ENCODE results near the gene CTRB1.
"Not testable (repeated sequence)": the region's sequence is repeated elsewhere in the genome, so short reads cannot be mapped to it uniquely, and the experiment has no call there.

Gene CTRB1

DNA sequence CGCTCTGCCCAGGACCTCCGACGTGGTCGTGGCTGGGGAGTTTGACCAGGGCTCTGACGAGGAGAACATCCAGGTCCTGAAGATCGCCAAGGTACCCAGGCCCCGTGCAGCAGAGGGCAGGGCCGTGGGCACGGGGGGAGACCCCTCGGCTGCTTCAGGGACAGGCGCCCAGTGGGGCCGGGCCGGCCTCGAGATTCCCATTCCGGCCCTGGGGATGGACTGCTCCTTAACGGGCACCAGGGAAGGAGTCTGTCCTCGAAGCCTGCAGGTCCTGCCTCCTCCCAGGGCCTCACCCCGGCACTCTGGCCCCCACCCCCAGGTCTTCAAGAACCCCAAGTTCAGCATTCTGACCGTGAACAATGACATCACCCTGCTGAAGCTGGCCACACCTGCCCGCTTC is 4.3 kb downstream of the CTRB1 start:
- not testable (repeated sequence) for H3K27ac Mint-ChIP-seq (ENCODE audit: low read depth); H3K4me1 Mint-ChIP-seq; H3K36me3 Mint-ChIP-seq (ENCODE audit: insufficient read depth); H3K9me3 Mint-ChIP-seq; ATAC-seq (replicated peaks; ENCODE audit: extremely low read depth, poor library complexity, severe bottlenecking); H3K4me3 Mint-ChIP-seq; DNase-seq (ENCODE audit: low spot score in 2 of 2)
- H3K27me3 Mint-ChIP-seq = peaks cover 12% of the 10 kb centered on the region

DNA sequence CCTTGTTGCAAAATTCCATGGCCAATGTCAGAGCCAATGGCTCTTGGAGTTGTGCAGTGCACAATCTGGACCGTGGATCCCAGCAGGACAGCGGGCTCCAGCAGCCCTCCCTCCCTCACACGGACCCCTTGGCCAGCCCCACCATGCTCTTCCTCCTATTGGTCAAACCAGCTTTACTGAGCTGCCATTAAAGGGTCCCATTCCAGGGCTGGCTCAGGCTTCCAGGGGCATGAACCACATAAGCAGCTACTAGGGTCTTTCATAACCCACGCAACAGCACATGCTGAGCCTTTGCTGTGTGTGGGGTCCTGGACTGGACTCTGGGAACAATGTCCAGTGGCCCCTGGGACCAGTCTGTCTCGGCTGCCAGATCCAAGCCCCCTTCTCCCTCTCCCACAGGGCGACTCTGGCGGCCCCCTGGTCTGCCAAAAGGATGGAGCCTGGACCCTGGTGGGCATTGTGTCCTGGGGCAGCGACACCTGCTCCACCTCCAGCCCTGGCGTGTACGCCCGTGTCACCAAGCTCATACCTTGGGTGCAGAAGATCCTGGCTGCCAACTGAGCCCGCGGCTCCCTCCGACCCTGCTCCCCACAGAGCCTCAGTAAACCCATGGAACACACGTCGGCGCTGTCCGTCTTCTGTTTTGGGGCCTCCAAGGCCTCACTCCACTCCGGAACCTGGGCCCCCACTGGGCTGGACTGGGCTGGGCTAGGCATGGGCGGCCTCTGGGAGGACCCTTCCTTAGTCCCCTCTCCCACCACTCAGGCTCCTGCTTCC is 5.7 kb downstream of the CTRB1 start:
- no peak for DNase-seq (ENCODE audit: low spot score in 2 of 2)
- Mint-ChIP-seq H3K27ac (ENCODE audit: low read depth) (no peak overlapping the region), H3K27me3 (peaks cover 14% of the 10 kb centered on the region), H3K36me3 (ENCODE audit: insufficient read depth) (peaks cover 4% of the 10 kb centered on the region), H3K4me1 (peaks cover 5% of the 10 kb centered on the region), H3K4me3 (no peak overlapping the region), H3K9me3 (no peaks in the 10 kb centered on the region)
- no peak for ATAC-seq (replicated peaks; ENCODE audit: extremely low read depth, poor library complexity, severe bottlenecking)

DNA sequence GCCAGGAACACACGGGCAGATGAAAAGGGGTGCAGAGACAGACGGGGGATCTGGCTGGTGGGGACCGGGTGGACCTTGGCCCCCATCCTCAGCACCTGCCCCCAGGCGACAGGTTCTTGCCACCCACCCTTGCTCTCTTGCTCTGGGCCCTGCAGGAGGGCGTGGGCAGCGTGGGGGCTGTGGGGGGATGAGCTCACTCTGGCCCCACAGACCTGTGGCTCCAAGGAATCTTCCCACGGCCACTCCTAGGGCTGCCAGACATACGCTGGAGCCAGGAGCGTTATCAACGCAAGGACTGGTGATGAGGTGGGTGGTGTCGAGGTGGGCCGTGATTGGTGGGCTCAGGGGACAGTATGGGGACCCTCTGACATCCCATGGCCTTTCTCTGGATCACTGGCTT is 6.3 kb downstream of the CTRB1 start:
- ATAC-seq (replicated peaks; ENCODE audit: extremely low read depth, poor library complexity, severe bottlenecking) = no peak
- Mint-ChIP-seq H3K36me3 (ENCODE audit: insufficient read depth) (no peaks in the 10 kb centered on the region), H3K4me3 (no peak overlapping the region), H3K9me3 (no peaks in the 10 kb centered on the region), H3K27me3 (peaks cover 14% of the 10 kb centered on the region), H3K4me1 (no peaks in the 10 kb centered on the region), H3K27ac (ENCODE audit: low read depth) (no peak overlapping the region)
- no peak for DNase-seq (ENCODE audit: low spot score in 2 of 2)

DNA sequence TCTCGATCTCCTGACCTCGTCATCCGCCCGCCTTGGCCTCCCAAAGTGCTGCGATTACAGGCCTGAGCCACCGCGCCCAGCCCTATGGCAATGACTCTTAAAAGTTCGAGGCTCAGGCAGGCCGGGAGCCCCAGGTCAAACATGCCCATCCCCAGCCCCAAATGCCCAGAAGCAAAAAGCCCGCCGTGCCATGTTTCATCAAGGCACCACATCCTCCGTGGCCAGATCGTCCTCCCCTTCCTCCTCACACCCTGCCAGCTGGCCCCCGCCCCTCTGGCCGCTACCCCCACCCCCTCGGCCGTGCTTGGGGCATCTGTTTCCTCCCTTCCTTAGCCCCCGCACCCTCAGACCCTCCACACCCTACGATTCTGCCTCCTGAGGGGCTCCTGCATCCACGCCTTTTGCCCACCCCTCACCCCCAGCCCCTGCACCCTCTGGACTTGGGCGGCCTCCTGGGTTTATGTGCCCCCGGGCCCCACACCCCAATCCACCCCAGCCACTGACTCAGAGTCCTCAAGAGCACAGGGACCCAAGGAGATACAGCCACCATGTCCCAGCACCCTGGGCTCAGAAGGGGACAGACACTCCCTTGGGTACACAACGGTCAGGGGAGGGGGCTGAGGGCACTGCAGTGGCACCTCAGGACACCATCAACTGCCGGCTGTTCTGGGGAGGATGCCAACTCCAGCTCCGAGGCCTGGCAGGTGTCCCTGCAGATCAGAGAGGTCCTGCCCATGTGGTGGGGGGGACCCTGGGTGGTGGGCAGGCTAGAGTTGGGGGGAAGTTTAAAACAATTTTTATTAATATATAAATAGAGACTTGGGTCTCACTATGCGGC is 7.1 kb downstream of the CTRB1 start:
- no peaks in the 10 kb centered on the region for H3K9me3 Mint-ChIP-seq
- no peak overlapping the region for H3K4me3 Mint-ChIP-seq
- peaks cover 14% of the 10 kb centered on the region for H3K27me3 Mint-ChIP-seq
- no peak overlapping the region for H3K27ac Mint-ChIP-seq (ENCODE audit: low read depth)
- H3K4me1 Mint-ChIP-seq = no peaks in the 10 kb centered on the region
- no peaks in the 10 kb centered on the region for H3K36me3 Mint-ChIP-seq (ENCODE audit: insufficient read depth)
- ATAC-seq (replicated peaks; ENCODE audit: extremely low read depth, poor library complexity, severe bottlenecking) = no peak
- DNase-seq (ENCODE audit: low spot score in 2 of 2) = no peak

DNA sequence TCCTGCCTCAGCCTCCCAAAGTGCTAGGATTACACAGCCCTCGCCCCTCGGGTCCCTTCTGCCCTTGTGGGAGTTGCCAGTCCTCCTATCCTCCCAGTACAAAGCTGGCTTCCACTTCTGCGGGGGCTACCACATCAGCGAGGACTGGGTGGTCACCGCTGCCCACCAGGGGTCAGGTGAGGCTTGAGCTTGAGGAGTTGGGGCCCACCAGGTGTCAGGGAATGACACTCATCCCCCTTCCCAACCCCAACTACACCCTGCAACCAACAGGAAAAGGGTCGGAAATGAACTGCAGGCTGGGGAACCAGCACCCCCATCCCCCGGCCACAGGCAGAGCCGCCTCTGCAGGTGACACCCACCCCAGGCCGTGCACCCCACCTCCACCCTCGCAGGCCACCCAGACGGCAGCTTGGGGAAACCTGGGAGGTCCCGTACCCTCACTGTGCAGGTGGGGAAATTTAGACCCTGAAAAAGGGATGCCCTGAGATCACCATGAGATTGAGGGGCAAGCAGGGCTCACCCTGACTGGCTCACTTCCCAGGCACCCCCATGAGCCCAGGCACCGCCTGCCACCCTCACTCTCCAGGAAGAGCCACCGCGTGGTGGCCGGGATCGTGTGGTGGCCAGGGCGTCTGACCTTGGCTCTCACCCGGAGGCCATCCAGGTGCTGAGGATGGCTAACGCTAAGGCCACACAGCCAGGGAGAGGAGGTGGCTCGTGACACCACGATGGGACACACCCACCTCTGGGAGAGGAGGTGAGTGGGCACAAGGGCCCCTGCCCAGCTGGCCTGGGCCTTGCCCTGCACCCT is 8.0 kb downstream of the CTRB1 start:
- no peak for DNase-seq (ENCODE audit: low spot score in 2 of 2)
- H3K4me1 Mint-ChIP-seq = no peaks in the 10 kb centered on the region
- peaks cover 14% of the 10 kb centered on the region for H3K27me3 Mint-ChIP-seq
- ATAC-seq (replicated peaks; ENCODE audit: extremely low read depth, poor library complexity, severe bottlenecking) = no peak
- H3K27ac Mint-ChIP-seq (ENCODE audit: low read depth) = no peak overlapping the region
- H3K36me3 Mint-ChIP-seq (ENCODE audit: insufficient read depth) = no peaks in the 10 kb centered on the region
- H3K9me3 Mint-ChIP-seq = no peaks in the 10 kb centered on the region
- H3K4me3 Mint-ChIP-seq = no peak overlapping the region

DNA sequence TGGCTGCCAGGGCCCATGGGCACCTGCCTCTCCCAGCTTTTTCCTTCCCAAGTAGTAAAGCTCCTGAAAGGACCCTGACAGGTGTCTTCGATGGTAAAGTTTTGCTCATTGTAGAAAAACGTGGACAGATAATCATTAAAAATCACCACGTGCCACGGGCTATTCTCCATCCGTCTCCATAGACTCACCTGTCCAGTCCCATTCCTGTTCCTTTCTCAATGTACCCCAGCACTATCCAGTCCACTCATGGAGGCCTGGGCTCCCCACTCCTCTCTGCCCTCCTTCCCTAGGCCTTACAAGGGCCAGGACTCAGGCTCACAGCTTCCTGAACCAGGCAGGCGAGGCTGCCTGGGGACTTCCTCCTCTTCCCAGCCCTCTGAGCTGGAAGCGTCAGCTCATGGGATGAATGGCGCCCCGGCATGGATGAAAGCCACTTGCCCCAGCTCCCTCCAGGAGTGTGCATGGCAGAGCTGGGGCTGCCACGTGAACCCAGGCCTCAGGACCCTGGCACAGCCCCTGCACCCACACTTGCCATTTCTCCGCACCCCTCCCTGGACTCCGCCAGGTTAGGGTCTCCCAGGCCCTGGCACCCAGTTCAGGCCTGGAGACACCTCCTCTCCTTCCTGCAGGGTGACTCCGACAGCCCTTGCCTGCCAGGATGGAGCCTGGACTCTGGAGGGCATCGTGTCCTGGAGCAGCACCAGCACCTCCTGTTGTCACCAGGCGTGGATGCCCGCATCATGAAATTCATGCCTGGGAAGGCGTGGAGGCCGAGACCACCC is 8.8 kb downstream of the CTRB1 start:
- DNase-seq (ENCODE audit: low spot score in 2 of 2) = no peak
- no peaks in the 10 kb centered on the region for H3K9me3 Mint-ChIP-seq
- H3K27ac Mint-ChIP-seq (ENCODE audit: low read depth) = no peak overlapping the region
- H3K4me3 Mint-ChIP-seq = no peak overlapping the region
- no peak for ATAC-seq (replicated peaks; ENCODE audit: extremely low read depth, poor library complexity, severe bottlenecking)
- no peaks in the 10 kb centered on the region for H3K36me3 Mint-ChIP-seq (ENCODE audit: insufficient read depth)
- H3K4me1 Mint-ChIP-seq = no peaks in the 10 kb centered on the region
- peaks cover 14% of the 10 kb centered on the region for H3K27me3 Mint-ChIP-seq

DNA sequence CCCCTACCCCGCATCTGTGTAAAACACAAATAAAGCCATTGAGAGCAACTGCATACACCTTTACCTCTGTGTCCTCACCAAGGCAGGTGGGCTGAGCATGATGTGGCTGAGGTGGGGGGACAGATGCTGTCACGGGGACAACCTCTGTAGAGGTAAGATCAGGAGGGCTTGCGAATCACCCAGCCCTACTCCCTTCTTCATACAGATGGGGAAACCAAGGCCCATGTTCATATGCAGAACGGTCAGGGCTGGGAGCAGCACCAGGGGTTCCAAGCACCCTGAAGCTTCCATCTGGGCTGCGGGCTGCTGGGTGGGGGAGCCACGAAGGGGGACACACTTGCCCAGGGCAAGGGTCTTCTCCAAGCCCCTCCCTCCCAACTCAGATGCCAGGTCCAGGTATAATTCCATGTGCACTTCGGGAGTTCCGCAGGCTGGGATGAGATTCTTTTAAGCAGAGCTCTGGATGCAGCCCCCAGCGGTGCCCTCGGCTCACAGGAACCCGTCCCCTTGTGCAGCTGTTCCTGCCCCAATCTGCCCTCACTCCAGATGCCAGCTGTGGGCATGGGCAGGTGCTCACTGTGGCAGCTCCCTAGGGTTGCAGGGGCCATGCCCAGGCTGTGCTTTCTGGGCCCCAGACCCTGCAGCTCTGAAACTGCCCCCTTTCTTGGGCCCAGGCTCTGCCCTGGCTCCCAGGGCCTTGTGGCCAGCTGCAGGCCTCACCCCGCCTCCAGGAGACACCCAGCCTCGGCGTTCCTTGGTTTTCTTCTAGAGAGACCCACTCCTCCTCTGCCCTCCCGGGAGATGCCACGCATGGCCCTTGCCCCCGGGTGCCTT is 9.6 kb downstream of the CTRB1 start:
- Mint-ChIP-seq H3K9me3 (no peaks in the 10 kb centered on the region), H3K27me3 (peaks cover 14% of the 10 kb centered on the region), H3K4me3 (no peak overlapping the region), H3K4me1 (no peaks in the 10 kb centered on the region), H3K36me3 (ENCODE audit: insufficient read depth) (no peaks in the 10 kb centered on the region), H3K27ac (ENCODE audit: low read depth) (no peak overlapping the region)
- ATAC-seq (replicated peaks; ENCODE audit: extremely low read depth, poor library complexity, severe bottlenecking) (no peak), DNase-seq (ENCODE audit: low spot score in 2 of 2) (no peak)

DNA sequence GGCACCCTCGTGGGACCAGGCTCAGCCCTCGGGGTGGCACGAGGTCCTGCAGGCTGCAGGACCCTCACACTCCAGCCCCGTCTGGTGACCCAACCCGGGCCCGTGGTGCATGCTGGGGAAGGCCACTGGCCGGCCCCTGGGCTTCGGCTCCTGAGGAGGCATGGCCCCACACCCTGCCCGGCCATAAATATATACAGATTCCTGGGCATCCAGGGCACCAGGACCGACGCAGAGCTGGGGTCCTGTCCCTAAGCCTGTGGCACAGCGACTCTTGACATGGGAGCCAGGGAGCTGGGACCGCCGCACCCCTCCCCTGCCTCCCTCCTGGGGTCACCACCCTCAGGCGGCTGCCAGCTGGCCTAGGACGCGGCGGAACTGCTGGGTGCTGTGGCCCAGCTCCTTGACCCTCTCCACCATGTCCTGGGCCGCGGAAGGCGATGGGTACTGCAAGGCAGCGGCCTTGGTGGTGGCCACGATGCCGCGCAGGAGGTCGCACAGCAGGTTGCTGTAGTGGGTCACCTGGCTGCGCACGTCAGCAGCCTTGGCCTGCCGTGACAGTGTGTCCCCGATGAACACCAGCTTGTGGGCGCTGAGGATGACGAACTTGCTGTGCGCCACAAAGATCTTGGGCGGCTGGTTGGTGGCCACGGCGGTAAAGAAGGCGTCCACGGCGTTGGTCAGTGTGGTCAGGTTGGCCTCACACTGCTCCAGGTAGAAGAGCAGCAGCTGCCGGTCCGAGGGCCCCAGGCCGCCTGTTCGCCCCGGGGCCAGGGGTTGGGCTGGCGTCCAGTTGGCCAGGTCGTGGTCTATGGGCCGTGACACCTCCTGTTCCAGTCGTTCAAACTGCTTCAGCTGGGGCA is 10.6 kb downstream of the CTRB1 start:
- H3K4me3 Mint-ChIP-seq = no peak overlapping the region
- peaks cover 14% of the 10 kb centered on the region for H3K27me3 Mint-ChIP-seq
- ATAC-seq (replicated peaks; ENCODE audit: extremely low read depth, poor library complexity, severe bottlenecking) (no peak), DNase-seq (ENCODE audit: low spot score in 2 of 2) (no peak)
- no peaks in the 10 kb centered on the region for H3K9me3 Mint-ChIP-seq
- H3K4me1 Mint-ChIP-seq = peaks cover 8% of the 10 kb centered on the region
- H3K36me3 Mint-ChIP-seq (ENCODE audit: insufficient read depth) = no peaks in the 10 kb centered on the region
- no peak overlapping the region for H3K27ac Mint-ChIP-seq (ENCODE audit: low read depth)

DNA sequence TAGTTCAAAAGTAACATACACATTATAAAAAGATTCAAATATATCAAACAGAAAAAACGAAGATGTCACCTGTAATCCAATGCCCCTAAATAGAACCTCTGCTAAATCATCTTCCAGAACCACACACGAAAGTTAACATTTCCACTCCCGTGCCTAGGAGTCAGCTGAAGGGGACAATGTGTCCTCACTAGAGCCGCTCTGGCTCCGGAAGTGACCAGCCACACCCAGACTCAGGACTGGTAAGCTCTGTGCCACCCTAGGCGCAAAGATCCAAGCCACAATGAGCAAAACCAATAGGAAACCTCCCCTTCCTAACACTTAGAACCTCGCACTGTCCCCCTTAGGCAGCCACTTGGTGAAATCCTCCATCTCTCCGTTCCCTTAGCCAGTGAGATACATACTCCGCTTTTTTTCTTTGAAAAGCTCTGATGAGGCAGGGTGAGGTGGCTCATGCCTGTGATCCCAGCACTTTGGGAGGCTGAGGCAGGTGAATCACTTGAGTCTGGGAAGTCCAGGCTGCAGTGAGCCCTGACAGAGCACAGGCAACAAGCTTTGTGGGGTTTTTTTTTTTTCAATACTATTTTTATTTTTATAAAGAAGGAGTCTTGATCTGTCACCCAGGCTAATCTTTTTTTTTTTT is 11.8 kb downstream of the CTRB1 start:
- no peak for ATAC-seq (replicated peaks; ENCODE audit: extremely low read depth, poor library complexity, severe bottlenecking)
- Mint-ChIP-seq H3K9me3 (no peaks in the 10 kb centered on the region), H3K27ac (ENCODE audit: low read depth) (no peak overlapping the region), H3K36me3 (ENCODE audit: insufficient read depth) (no peaks in the 10 kb centered on the region), H3K27me3 (peaks cover 14% of the 10 kb centered on the region), H3K4me3 (no peak overlapping the region), H3K4me1 (peaks cover 11% of the 10 kb centered on the region)
- no peak for DNase-seq (ENCODE audit: low spot score in 2 of 2)

DNA sequence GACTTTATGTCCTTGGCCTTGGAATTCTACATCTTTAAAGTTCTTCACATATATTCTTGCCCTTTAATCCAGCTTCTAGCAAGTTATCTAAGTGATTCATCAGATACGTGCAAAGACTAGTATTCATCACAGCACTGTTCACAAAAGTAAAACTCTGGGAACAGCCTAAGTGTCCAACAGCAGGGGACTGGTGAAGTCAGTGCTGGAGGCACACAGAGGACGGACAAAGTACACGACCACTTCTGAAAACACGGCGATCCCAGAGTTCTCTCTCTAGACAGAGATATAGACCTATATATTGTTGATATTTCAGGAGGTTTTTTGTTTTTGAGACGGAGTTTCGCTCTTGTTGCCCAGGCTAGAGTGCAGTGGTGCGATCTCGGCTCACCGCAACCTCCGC is 12.8 kb downstream of the CTRB1 start:
- Mint-ChIP-seq H3K27me3 (peaks cover 14% of the 10 kb centered on the region), H3K4me3 (no peak overlapping the region), H3K27ac (ENCODE audit: low read depth) (no peak overlapping the region), H3K4me1 (peaks cover 11% of the 10 kb centered on the region), H3K36me3 (ENCODE audit: insufficient read depth) (no peaks in the 10 kb centered on the region), H3K9me3 (no peaks in the 10 kb centered on the region)
- DNase-seq (ENCODE audit: low spot score in 2 of 2) (no peak), ATAC-seq (replicated peaks; ENCODE audit: extremely low read depth, poor library complexity, severe bottlenecking) (no peak)

DNA sequence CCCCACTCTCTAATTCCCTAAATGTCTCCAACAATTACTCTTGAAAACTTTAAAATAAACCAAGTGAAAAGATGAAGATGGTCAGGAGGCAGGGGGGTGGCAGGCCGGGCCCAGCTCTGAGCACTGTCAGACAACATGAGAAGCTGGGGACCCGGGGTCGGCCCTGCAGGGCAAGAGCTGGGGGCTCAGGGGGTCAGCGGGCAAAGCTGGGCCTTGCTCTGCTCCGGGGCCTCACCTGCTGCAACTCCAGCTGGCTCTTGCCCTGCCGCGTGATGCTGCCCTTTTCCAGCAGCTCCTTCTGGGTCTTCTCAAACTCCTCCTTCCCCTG is 14.8 kb downstream of the CTRB1 start:
- Mint-ChIP-seq H3K27ac (ENCODE audit: low read depth) (no peak overlapping the region), H3K9me3 (no peaks in the 10 kb centered on the region), H3K4me3 (no peak overlapping the region), H3K36me3 (ENCODE audit: insufficient read depth) (no peaks in the 10 kb centered on the region), H3K4me1 (peaks cover 11% of the 10 kb centered on the region), H3K27me3 (no peaks in the 10 kb centered on the region)
- no peak for DNase-seq (ENCODE audit: low spot score in 2 of 2)
- no peak for ATAC-seq (replicated peaks; ENCODE audit: extremely low read depth, poor library complexity, severe bottlenecking)

Data from central memory CD8-positive, alpha-beta T cell (primary cell).